ENCODE results near the gene TBC1D22A. TPM values are rescaled to one million over a fixed set of nuclear protein-coding genes. Genes with fewer than 3 reads are reported as not detected.
A peak's percentile ranks its signal among the peaks of the same experiment; 100 is the strongest.

Gene TBC1D22A
- total RNA-seq, 1 donor from 2014 or later = 24.2 TPM

DNA sequence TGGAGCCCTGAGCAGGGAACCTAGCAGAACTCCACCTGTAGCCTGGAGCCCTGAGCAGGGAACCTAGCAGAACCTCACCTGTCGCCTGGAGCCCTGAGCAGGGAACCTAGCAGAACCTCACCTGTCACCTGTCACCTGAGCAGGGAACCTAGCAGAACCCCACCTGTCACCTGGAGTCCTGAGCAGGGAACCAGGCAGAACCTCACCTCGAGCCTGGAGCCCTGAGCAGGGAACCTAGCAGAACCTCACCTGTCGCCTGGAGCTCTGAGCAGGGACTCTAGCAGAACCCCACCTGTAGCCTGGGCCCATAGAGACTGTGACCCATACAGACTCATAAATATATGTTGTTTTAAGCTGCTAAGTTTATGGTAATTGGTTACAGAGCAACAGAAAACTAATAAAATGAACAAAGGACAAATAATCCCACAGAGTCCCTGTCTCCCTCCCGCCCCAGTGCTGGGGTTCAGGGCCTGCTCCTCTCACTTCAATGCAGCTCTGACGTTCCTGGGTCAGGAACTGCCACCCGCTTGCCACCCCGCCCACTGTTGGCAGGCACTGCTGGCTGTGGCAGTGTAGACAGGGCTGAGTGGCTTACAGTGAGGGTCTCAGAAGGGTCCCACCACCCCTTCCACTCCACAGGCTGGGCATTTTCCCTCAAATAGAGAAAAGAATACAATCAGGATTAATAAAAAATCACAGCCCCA lies 259.1 kb downstream of the TBC1D22A start:
- Histone ChIP-seq H3K36me3 (ENCODE audit: insufficient read depth, low read length) (no peaks in the 10 kb centered on the region), H3K9ac (ENCODE audit: low read length) (no peak overlapping the region), H3K27me3 (ENCODE audit: insufficient read depth, low read length) (no peaks in the 10 kb centered on the region), H3K79me2 (ENCODE audit: insufficient read depth, low read length) (no peaks in the 10 kb centered on the region), H3K4me3 (ENCODE audit: insufficient read depth, low read depth, low read length) (no peak overlapping the region), H2AFZ (ENCODE audit: low read depth, low read length) (no peak overlapping the region), H3K27ac (ENCODE audit: low read depth, low read length) (no peak overlapping the region), H3K4me2 (ENCODE audit: low read length) (no peak overlapping the region), H3K9me3 (ENCODE audit: insufficient read depth, low read depth, low read length) (no peaks in the 10 kb centered on the region), H4K20me1 (ENCODE audit: insufficient read depth, low read length) (peaks cover 30% of the 10 kb centered on the region), H3K4me1 (ENCODE audit: insufficient read depth, low read length) (no peaks in the 10 kb centered on the region)
- TF ChIP-seq EZH2 (IDR thresholded peaks at IDR 0.05; ENCODE audit: insufficient read depth, low read length) = no peak
- TF ChIP-seq, protein P1, sequence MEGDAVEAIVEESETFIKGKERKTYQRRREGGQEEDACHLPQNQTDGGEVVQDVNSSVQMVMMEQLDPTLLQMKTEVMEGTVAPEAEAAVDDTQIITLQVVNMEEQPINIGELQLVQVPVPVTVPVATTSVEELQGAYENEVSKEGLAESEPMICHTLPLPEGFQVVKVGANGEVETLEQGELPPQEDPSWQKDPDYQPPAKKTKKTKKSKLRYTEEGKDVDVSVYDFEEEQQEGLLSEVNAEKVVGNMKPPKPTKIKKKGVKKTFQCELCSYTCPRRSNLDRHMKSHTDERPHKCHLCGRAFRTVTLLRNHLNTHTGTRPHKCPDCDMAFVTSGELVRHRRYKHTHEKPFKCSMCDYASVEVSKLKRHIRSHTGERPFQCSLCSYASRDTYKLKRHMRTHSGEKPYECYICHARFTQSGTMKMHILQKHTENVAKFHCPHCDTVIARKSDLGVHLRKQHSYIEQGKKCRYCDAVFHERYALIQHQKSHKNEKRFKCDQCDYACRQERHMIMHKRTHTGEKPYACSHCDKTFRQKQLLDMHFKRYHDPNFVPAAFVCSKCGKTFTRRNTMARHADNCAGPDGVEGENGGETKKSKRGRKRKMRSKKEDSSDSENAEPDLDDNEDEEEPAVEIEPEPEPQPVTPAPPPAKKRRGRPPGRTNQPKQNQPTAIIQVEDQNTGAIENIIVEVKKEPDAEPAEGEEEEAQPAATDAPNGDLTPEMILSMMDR (IDR thresholded peaks at IDR 0.05; ENCODE audit: insufficient read depth, low read depth, low read length) = no peak
- no peak for FAIRE-seq
- Mint-ChIP-seq H3K27ac (ENCODE audit: unreplicated experiment) (peak overlapping the region; percentile 54), H3K4me1 (ENCODE audit: low read depth, unreplicated experiment) (peaks cover 18% of the 10 kb centered on the region), H3K27me3 (ENCODE audit: low read depth, unreplicated experiment) (no peaks in the 10 kb centered on the region), H3K9me3 (ENCODE audit: unreplicated experiment) (peaks cover 10% of the 10 kb centered on the region), H3K36me3 (ENCODE audit: low read depth, unreplicated experiment) (peaks cover 16% of the 10 kb centered on the region), H3K4me3 (ENCODE audit: unreplicated experiment) (peak overlapping the region; percentile 36)
- no peak for DNase-seq (ENCODE audit: low read depth)

DNA sequence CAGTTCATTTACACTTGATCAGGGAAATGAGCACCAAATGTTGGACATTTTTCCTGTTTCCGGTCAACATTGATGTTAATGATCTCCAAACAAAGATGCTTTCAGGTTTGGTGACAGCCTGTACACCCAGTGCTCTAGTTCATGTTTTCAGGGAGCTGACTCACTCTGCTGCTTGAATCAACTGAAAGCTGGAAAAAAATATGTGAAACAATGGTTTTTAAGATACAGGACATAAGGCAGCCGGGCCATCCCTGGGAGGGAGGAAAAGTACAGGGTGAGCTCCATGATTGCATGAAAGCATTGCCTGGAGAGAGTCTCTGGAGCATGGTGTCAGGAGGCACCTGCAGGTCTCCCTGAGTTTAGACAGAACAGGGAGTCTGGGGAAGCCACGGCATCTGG lies 259.6 kb downstream of the TBC1D22A start:
- H3K27me3 ChIP-seq (ENCODE audit: insufficient read depth, low read length) = no peaks in the 10 kb centered on the region
- H3K4me3 ChIP-seq (ENCODE audit: insufficient read depth, low read depth, low read length) = no peak overlapping the region
- peaks cover 16% of the 10 kb centered on the region for H3K36me3 Mint-ChIP-seq (ENCODE audit: low read depth, unreplicated experiment)
- no peak overlapping the region for H3K27ac Mint-ChIP-seq (ENCODE audit: unreplicated experiment)
- no peaks in the 10 kb centered on the region for H3K9me3 ChIP-seq (ENCODE audit: insufficient read depth, low read depth, low read length)
- H3K4me1 Mint-ChIP-seq (ENCODE audit: low read depth, unreplicated experiment) = peaks cover 18% of the 10 kb centered on the region
- no peaks in the 10 kb centered on the region for H3K36me3 ChIP-seq (ENCODE audit: insufficient read depth, low read length)
- H3K4me1 ChIP-seq (ENCODE audit: insufficient read depth, low read length) = no peaks in the 10 kb centered on the region
- TF ChIP-seq, protein P1 (IDR thresholded peaks at IDR 0.05; ENCODE audit: insufficient read depth, low read depth, low read length) = no peak
- TF ChIP-seq EZH2 (IDR thresholded peaks at IDR 0.05; ENCODE audit: insufficient read depth, low read length) = no peak
- FAIRE-seq = no peak
- H3K4me3 Mint-ChIP-seq (ENCODE audit: unreplicated experiment) = no peak overlapping the region
- H3K27me3 Mint-ChIP-seq (ENCODE audit: low read depth, unreplicated experiment) = no peaks in the 10 kb centered on the region
- no peak overlapping the region for H3K27ac ChIP-seq (ENCODE audit: low read depth, low read length)
- no peak overlapping the region for H3K4me2 ChIP-seq (ENCODE audit: low read length)
- H3K9me3 Mint-ChIP-seq (ENCODE audit: unreplicated experiment) = peaks cover 10% of the 10 kb centered on the region
- no peak overlapping the region for H2AFZ ChIP-seq (ENCODE audit: low read depth, low read length)
- peaks cover 30% of the 10 kb centered on the region for H4K20me1 ChIP-seq (ENCODE audit: insufficient read depth, low read length)
- H3K79me2 ChIP-seq (ENCODE audit: insufficient read depth, low read length) = no peaks in the 10 kb centered on the region
- no peak for DNase-seq (ENCODE audit: low read depth)
- no peak overlapping the region for H3K9ac ChIP-seq (ENCODE audit: low read length)

DNA sequence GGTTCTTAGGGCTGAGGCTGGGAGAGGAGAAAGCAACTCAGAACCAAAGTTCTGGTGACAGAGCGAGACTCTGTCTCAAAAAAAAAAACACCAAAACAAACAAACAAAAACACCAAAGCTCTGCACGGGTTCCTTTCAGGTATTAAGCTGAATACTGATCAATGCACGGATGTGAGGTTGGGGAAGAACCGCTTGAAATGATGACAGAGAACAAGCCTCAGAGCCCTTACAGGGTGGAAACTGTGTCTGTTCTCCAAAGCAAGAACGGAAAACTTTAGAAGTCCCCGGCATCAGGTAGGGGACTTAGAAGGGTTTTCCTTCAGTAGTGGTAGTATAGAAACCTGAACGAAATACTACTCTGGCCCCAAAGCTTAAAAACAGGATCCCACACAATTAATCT lies 260.0 kb downstream of the TBC1D22A start:
- TF ChIP-seq, protein P1 (IDR thresholded peaks at IDR 0.05; ENCODE audit: insufficient read depth, low read depth, low read length) = no peak
- TF ChIP-seq EZH2 (IDR thresholded peaks at IDR 0.05; ENCODE audit: insufficient read depth, low read length) = no peak
- peaks cover 27% of the 10 kb centered on the region for H4K20me1 ChIP-seq (ENCODE audit: insufficient read depth, low read length)
- no peak overlapping the region for H3K9ac ChIP-seq (ENCODE audit: low read length)
- peaks cover 14% of the 10 kb centered on the region for H3K36me3 Mint-ChIP-seq (ENCODE audit: low read depth, unreplicated experiment)
- DNase-seq (ENCODE audit: low read depth) (no peak), FAIRE-seq (no peak)
- H3K9me3 ChIP-seq (ENCODE audit: insufficient read depth, low read depth, low read length) = no peaks in the 10 kb centered on the region
- H3K4me1 ChIP-seq (ENCODE audit: insufficient read depth, low read length) = no peaks in the 10 kb centered on the region
- H2AFZ ChIP-seq (ENCODE audit: low read depth, low read length) = no peak overlapping the region
- H3K27me3 Mint-ChIP-seq (ENCODE audit: low read depth, unreplicated experiment) = no peaks in the 10 kb centered on the region
- no peak overlapping the region for H3K4me3 ChIP-seq (ENCODE audit: insufficient read depth, low read depth, low read length)
- no peak overlapping the region for H3K4me2 ChIP-seq (ENCODE audit: low read length)
- no peaks in the 10 kb centered on the region for H3K36me3 ChIP-seq (ENCODE audit: insufficient read depth, low read length)
- H3K79me2 ChIP-seq (ENCODE audit: insufficient read depth, low read length) = no peaks in the 10 kb centered on the region
- no peak overlapping the region for H3K27ac Mint-ChIP-seq (ENCODE audit: unreplicated experiment)
- peaks cover 10% of the 10 kb centered on the region for H3K9me3 Mint-ChIP-seq (ENCODE audit: unreplicated experiment)
- H3K4me3 Mint-ChIP-seq (ENCODE audit: unreplicated experiment) = no peak overlapping the region
- no peaks in the 10 kb centered on the region for H3K27me3 ChIP-seq (ENCODE audit: insufficient read depth, low read length)
- H3K27ac ChIP-seq (ENCODE audit: low read depth, low read length) = no peak overlapping the region
- peaks cover 18% of the 10 kb centered on the region for H3K4me1 Mint-ChIP-seq (ENCODE audit: low read depth, unreplicated experiment)

Measured in astrocyte (in vitro differentiated cells and primary cell).